IMR-90 (cell line): ENCODE results near the gene KCTD20. TPM values are rescaled to one million over a fixed set of nuclear protein-coding genes. Genes with fewer than 3 reads are reported as not detected.

Source experiments
- ATAC-seq: fragments of 200-7000 bp; cut with Tn5 transposase; 2 replicates; pipeline ENCODE4 v1.9.1; 2020; ENCODE audit warnings: low read depth, mild to moderate bottlenecking, moderate library complexity
- BruUV-seq: library from RNA; stranded (reverse); fragments of 400-500 nt; replicated peaks from 2 replicates; lab custom pipeline; 2021; lab: Mats Ljungman, UMichigan
- CTCF ChIA-PET: fragments of 300-600 bp; formaldehyde crosslinking; extraction: SDS; loops from one replicate; lab custom pipeline; 2021; ENCODE audit warnings: antibody characterized with exemption; lab: Yijun Ruan, JAX
- POLR2A ChIA-PET: fragments of 300-600 bp; sonication (Branson Sonifier 250); formaldehyde crosslinking; loops from one replicate; lab custom pipeline; 2022; ENCODE audit warnings: antibody characterized with exemption; ENCODE audit not compliant: unreplicated experiment; lab: Charles Lee
- DNase-seq: peaks from one replicate; pipeline ENCODE4 v3.0.0; 2013
- H2AFZ ChIP-seq: replicated peaks from 2 replicates; pipeline ENCODE3; 2013; ENCODE audit warnings: low read length, mild to moderate bottlenecking; ENCODE audit not compliant: poor library complexity
- H2AK5ac ChIP-seq: 2 replicates; pipeline ENCODE4 v1.6.1; 2013; ENCODE audit warnings: low read depth, low read length, inconsistent platforms
- H2AK9ac ChIP-seq: replicated peaks from 2 replicates; pipeline ENCODE3; 2013; ENCODE audit warnings: mild to moderate bottlenecking, low read depth, low read length, moderate library complexity; ENCODE audit not compliant: poor library complexity
- H2BK120ac ChIP-seq: 2 replicates; pipeline ENCODE4 v1.6.1; 2013; ENCODE audit warnings: low read depth, low read length, inconsistent platforms
- H2BK15ac ChIP-seq: 3 replicates; pipeline ENCODE4 v1.6.1; 2013; ENCODE audit warnings: low read depth, low read length, inconsistent platforms
- H2BK20ac ChIP-seq: 2 replicates; pipeline ENCODE4 v1.6.1; 2013; ENCODE audit warnings: low read depth, mild to moderate bottlenecking, inconsistent platforms, low read length, moderate library complexity
- H2BK5ac ChIP-seq: 2 replicates; pipeline ENCODE4 v1.6.1; 2013; ENCODE audit warnings: mild to moderate bottlenecking, low read depth, low read length, inconsistent platforms; ENCODE audit not compliant: poor library complexity, severe bottlenecking
- H3K14ac ChIP-seq: replicated peaks from 2 replicates; pipeline ENCODE4 v1.6.1; 2013; ENCODE audit warnings: low read depth, low read length, inconsistent platforms
- H3K18ac ChIP-seq: 2 replicates; pipeline ENCODE4 v1.6.1; 2013; ENCODE audit warnings: low read depth, low read length, control low read depth
- H3K23ac ChIP-seq: 2 replicates; pipeline ENCODE4 v1.6.1; 2013; ENCODE audit warnings: low read depth, low read length, inconsistent platforms
- H3K27ac ChIP-seq: 2 replicates; pipeline ENCODE4 v1.5.1; 2013; ENCODE audit warnings: mild to moderate bottlenecking, control low read depth, low read length; ENCODE audit not compliant: insufficient read depth
- H3K27me3 ChIP-seq: 2 replicates; pipeline ENCODE4 v1.6.1; 2013; ENCODE audit warnings: low read length; ENCODE audit not compliant: control insufficient read depth, insufficient read depth
- H3K36me3 ChIP-seq: 2 replicates; pipeline ENCODE4 v1.6.1; 2013; ENCODE audit warnings: low read length, mixed read lengths; ENCODE audit not compliant: control insufficient read depth, insufficient read depth
- H3K4ac ChIP-seq: 2 replicates; pipeline ENCODE4 v1.6.1; 2013; ENCODE audit warnings: low read depth, low read length, inconsistent platforms
- H3K4me1 ChIP-seq: 2 replicates; pipeline ENCODE4 v1.6.1; 2013; ENCODE audit warnings: low read length, mixed read lengths; ENCODE audit not compliant: control insufficient read depth, insufficient read depth
- H3K4me2 ChIP-seq: 2 replicates; pipeline ENCODE4 v1.6.1; 2013; ENCODE audit warnings: low read depth, mild to moderate bottlenecking, control low read depth, low read length, moderate library complexity
- H3K4me3 ChIP-seq: 2 replicates; pipeline ENCODE4 v1.5.1; 2013; ENCODE audit warnings: low read depth, mild to moderate bottlenecking, control low read depth, low read length, moderate library complexity; ENCODE audit not compliant: insufficient read depth
- H3K56ac ChIP-seq: 2 replicates; pipeline ENCODE4 v1.6.1; 2013; ENCODE audit warnings: low read length, inconsistent platforms; ENCODE audit not compliant: insufficient read depth; ENCODE audit errors: extremely low read depth
- H3K79me1 ChIP-seq, 2 experiments: 2 replicates each; pipeline ENCODE4 v1.6.1; 2013; ENCODE audit warnings: low read length in 2 of 2, inconsistent platforms in 1 of 2, low read depth in 1 of 2
- H3K9ac ChIP-seq: 2 replicates; pipeline ENCODE4 v1.6.1; 2013; ENCODE audit warnings: low read depth, low read length, control low read depth
- H3K9me1 ChIP-seq: 2 replicates; pipeline ENCODE4 v1.6.1; 2013; ENCODE audit warnings: low read length, inconsistent platforms; ENCODE audit not compliant: insufficient read depth
- H3K9me3 ChIP-seq: 2 replicates; pipeline ENCODE4 v1.6.1; 2013; ENCODE audit warnings: low read length; ENCODE audit not compliant: control insufficient read depth, insufficient read depth
- H4K20me1 ChIP-seq: 2 replicates; pipeline ENCODE4 v1.6.1; 2013; ENCODE audit warnings: low read length, inconsistent platforms; ENCODE audit not compliant: insufficient read depth
- H4K5ac ChIP-seq: 2 replicates; pipeline ENCODE4 v1.6.1; 2013; ENCODE audit warnings: mild to moderate bottlenecking, low read depth, low read length, control low read depth
- H4K8ac ChIP-seq, 2 experiments: 2 replicates each; pipeline ENCODE4 v1.6.1; 2013; ENCODE audit warnings: low read depth in 2 of 2, low read length in 2 of 2, control low read depth in 1 of 2, inconsistent platforms in 1 of 2
- H4K91ac ChIP-seq: 2 replicates; pipeline ENCODE4 v1.6.1; 2013; ENCODE audit warnings: low read depth, low read length, inconsistent platforms; ENCODE audit not compliant: insufficient read depth
- CHD1 ChIP-seq: IDR thresholded peaks from 2 replicates; pipeline ENCODE4 v1.6.1; 2012; ENCODE audit warnings: low read depth, low read length, improper control_type of control experiment
- FOS ChIP-seq: fragments of 150-350 bp; IDR thresholded peaks from 2 replicates; pipeline ENCODE4 v1.6.1; 2016; ENCODE audit warnings: low read depth, low read length
- NFE2L2 ChIP-seq: fragments of 150-350 bp; IDR thresholded peaks from 2 replicates; pipeline ENCODE4 v1.6.1; 2016; ENCODE audit warnings: low read depth, mild to moderate bottlenecking, low read length
- POLR2A ChIP-seq: IDR thresholded peaks from 2 replicates; pipeline ENCODE4 v1.6.1; 2012; ENCODE audit warnings: mild to moderate bottlenecking, low read depth, low read length
- RAD21 ChIP-seq: IDR thresholded peaks from 2 replicates; pipeline ENCODE4 v1.6.1; 2012; ENCODE audit warnings: low read length, improper control_type of control experiment
- RCOR1 ChIP-seq: IDR thresholded peaks from 2 replicates; pipeline ENCODE4 v1.6.1; 2012; ENCODE audit warnings: mild to moderate bottlenecking, low read length, improper control_type of control experiment; ENCODE audit not compliant: insufficient replicate concordance
- USF2 ChIP-seq: fragments of 150-350 bp; IDR thresholded peaks from 2 replicates; pipeline ENCODE4 v1.6.1; 2017; ENCODE audit warnings: mild to moderate bottlenecking, antibody characterized with exemption, low read length, low read depth
- WGBS, 2 experiments: methylation state at CpG; one replicate each; pipeline versions ENCODE4 v1.1.5 to v1.1.7; 2013; ENCODE audit warnings: missing lambda C conversion rate in 2 of 2; ENCODE audit not compliant: insufficient read length in 1 of 2; ENCODE audit errors: extremely low coverage in 2 of 2; 5-methylcytosine and 5-hydroxymethylcytosine counted together
- dilution Hi-C: fragments of 300-500 bp; cut with HindIII; formaldehyde crosslinking; loops from one replicate; pipeline ENCODE4 v1.14.3; 2018; ENCODE audit warnings: low sequenced_read_pairs; ENCODE audit not compliant: unreplicated experiment
- in situ Hi-C: fragments of 300-500 bp; cut with MboI; formaldehyde crosslinking; loops from 3 replicates; pipeline ENCODE4 v1.14.3; 2019; ENCODE audit warnings: low sequenced_read_pairs, inconsistent platforms, mixed read lengths
- intact Hi-C: fragments of 100-400 bp; cut with micrococcal nuclease; formaldehyde crosslinking; loops from 2 replicates; pipeline ENCODE4 v1.10.0; 2022
- polyA plus RNA-seq, 3 experiments: library from polyadenylated mRNA; depleted of rRNA; stranded (reverse); fragments of >200 nt; gene quantifications; 2 replicates each; pipeline ENCODE4 v1.2.3, GENCODE V29; 2012; ENCODE audit warnings: low replicate concordance in 1 of 3
- total RNA-seq: library from RNA; depleted of rRNA; stranded (reverse); fragments of >200 nt; gene quantifications from 2 replicates; pipeline ENCODE4 v1.2.3, GENCODE V29; 2012
- TF ChIP-seq, protein P1 (sequence below): conservative IDR thresholded peaks from 2 replicates; pipeline ENCODE4 v1.5.1; 2012; ENCODE audit warnings: mild to moderate bottlenecking, low read depth, low read length, improper control_type of control experiment

KCTD20 gene
- total and polyA plus RNA-seq, 2 of the 4 experiments (the other 2 are of a cell fraction), result 55.4 to 150 TPM

DNA sequence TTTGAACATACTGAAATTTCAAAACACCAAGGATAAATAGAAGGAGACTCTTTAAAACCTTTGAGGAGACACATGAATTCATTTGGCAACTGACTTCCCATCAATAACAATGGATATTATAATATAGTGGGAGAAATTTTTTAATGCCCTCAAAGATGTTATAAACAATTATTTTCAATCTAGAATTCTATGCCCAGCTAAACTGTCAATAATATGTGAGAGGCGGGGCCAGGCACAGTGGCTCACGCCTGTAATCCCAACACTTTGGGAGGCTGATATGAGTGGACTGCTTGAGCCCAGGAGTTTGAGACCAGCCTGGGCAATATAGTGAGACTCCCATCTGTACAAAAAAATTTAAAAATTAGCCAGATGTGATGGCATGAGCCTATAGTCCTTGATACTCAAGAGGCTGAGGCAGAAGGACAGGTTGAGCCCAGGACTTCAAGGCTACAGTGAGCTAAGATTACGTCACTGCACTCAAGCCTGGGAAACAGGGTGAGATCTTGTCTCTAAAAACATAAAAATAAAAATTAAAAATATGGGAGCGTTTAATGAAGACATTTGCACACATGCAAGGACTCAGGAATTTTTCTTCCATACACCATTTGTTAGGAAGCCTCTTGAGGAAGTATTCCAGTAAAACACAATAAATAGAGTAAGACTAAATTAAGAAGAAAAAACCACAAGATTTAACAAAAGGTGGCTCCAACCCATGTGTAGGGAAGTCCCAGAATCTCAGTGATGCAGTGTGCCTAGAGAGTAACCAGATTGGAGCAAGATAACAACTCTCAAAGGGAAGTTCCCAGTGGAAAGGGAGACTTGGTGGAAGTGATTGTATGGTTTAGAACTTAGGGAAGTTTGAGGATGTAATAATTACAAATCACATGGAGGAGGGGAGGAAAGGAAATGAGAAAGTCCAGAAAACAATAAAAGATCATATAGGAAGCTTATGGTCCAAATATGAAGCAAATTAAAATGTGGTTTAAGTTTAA, 29.0 kb upstream of the KCTD20 start (continued):
- TF ChIP-seq FOS (no peak), CHD1 (no peak)

GRCh38 chr6:36414481-36414880, 28.3 kb upstream of the KCTD20 start:
- Histone ChIP-seq H2BK120ac (no peak overlapping the region), H3K4me1 (no peaks in the 10 kb centered on the region; the same call in 1 of the 2 replicates), H3K9me1 (0 out of 2 replicates have a peak, but pooled peaks cover 3% of the 10 kb centered on the region), H3K4me3 (no peak overlapping the region), H3K4ac (no peak overlapping the region), H4K8ac (no peak overlapping the region), H3K18ac (no peak overlapping the region), H3K36me3 (no peaks in the 10 kb centered on the region), H2AFZ (no peak overlapping the region), H4K20me1 (no peaks in the 10 kb centered on the region), H3K56ac (no peak overlapping the region; the same call in 1 of the 2 replicates), H3K79me1 (no peaks in the 10 kb centered on the region), H2AK9ac (no peak overlapping the region), H3K14ac (no peak overlapping the region), H3K9ac (no peak overlapping the region), H2BK5ac (no peak overlapping the region), H2BK20ac (no peak overlapping the region), H3K23ac (no peak overlapping the region), H2AK5ac (no peak overlapping the region), H3K27me3 (peaks cover 4% of the 10 kb centered on the region), H3K27ac (no peak overlapping the region), H2BK15ac (no peak overlapping the region), H3K4me2 (no peak overlapping the region), H4K91ac (no peak overlapping the region), H3K9me3 (no peaks in the 10 kb centered on the region), H4K5ac (no peak overlapping the region)
- DNase-seq, result peak; percentile 8
- POLR2A ChIA-PET, result no interaction called here
- in situ Hi-C loops (no loop called here), dilution Hi-C loops (no loop called here), intact Hi-C loops (no loop called here)
- CTCF ChIA-PET, result no interaction called here
- TF ChIP-seq POLR2A (no peak), NFE2L2 (no peak), RAD21 (no peak), USF2 (no peak), CHD1 (no peak), RCOR1 (no peak)
- TF ChIP-seq, protein P1, sequence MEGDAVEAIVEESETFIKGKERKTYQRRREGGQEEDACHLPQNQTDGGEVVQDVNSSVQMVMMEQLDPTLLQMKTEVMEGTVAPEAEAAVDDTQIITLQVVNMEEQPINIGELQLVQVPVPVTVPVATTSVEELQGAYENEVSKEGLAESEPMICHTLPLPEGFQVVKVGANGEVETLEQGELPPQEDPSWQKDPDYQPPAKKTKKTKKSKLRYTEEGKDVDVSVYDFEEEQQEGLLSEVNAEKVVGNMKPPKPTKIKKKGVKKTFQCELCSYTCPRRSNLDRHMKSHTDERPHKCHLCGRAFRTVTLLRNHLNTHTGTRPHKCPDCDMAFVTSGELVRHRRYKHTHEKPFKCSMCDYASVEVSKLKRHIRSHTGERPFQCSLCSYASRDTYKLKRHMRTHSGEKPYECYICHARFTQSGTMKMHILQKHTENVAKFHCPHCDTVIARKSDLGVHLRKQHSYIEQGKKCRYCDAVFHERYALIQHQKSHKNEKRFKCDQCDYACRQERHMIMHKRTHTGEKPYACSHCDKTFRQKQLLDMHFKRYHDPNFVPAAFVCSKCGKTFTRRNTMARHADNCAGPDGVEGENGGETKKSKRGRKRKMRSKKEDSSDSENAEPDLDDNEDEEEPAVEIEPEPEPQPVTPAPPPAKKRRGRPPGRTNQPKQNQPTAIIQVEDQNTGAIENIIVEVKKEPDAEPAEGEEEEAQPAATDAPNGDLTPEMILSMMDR, result no peak
- BruUV-seq, result no TSS peak
- no CpG with 5 or more reads among the region's 1 CpG for WGBS, 2 experiments
- peak; percentile 24 for ATAC-seq
